SK-N-SH (cell line): ENCODE data around the gene ACSL1. TPM values are rescaled to one million over a fixed set of nuclear protein-coding genes. Genes with fewer than 3 reads are reported as not detected.

Experiments used
- CTCF ChIA-PET: fragments of 300-600, 350-600 bp; formaldehyde crosslinking; extraction: SDS; loops from one replicate; lab custom pipeline; 2021; lab: Yijun Ruan, JAX
- POLR2A ChIA-PET: fragments of 350-600 bp; sonication (Branson Sonifier 250); formaldehyde crosslinking; extraction: SDS; loops from one replicate; lab custom pipeline; 2020; ENCODE audit warnings: antibody characterized with exemption, inconsistent platforms; lab: Yijun Ruan, JAX
- DNase-seq: peaks from one replicate; pipeline ENCODE4 v3.0.0; 2012
- H2AFZ ChIP-seq: fragments of 200-600 bp; sonication (generic); 2 replicates; pipeline ENCODE4 v1.8.1; 2016; ENCODE audit warnings: antibody characterized with exemption, mild to moderate bottlenecking, low read depth
- H3F3A ChIP-seq: fragments of 200-600 bp; sonication (generic); replicated peaks from 2 replicates; pipeline ENCODE3; 2016; ENCODE audit warnings: antibody characterized with exemption, mild to moderate bottlenecking; ENCODE audit not compliant: insufficient read depth
- H3K27ac ChIP-seq, 2 experiments: fragments of 200-500 bp in 1 of 2; fragments of 200-600 bp in 1 of 2; sonication (Bioruptor generic) in 1 of 2; sonication (generic), shearing (Covaris generic) in 1 of 2; 2 replicates each; pipeline versions ENCODE4 v1.5.1 to v1.6.1; 2014 to 2016; ENCODE audit warnings: low read depth in 2 of 2, inconsistent platforms in 1 of 2, low read length in 1 of 2, mild to moderate bottlenecking in 1 of 2, mixed read lengths in 1 of 2
- H3K27me3 ChIP-seq: fragments of 200-600 bp; sonication (generic), shearing (Covaris generic); 2 replicates; pipeline ENCODE4 v1.6.1; 2016; ENCODE audit warnings: mixed run types; ENCODE audit not compliant: insufficient read depth
- H3K36me3 ChIP-seq, 2 experiments: fragments of 200-500 bp in 1 of 2; fragments of 200-600 bp in 1 of 2; sonication (Bioruptor generic) in 1 of 2; sonication (generic) in 1 of 2; replicated peaks in 1 of 2; 2 replicates each; pipeline versions ENCODE3 to v1.5.1; 2014 to 2016; ENCODE audit warnings: low read length in 1 of 2, mild to moderate bottlenecking in 1 of 2; ENCODE audit not compliant: insufficient read depth in 2 of 2, control insufficient read depth in 1 of 2
- H3K4me1 ChIP-seq, 2 experiments: fragments of 200-500 bp in 1 of 2; fragments of 200-600 bp in 1 of 2; sonication (Bioruptor generic) in 1 of 2; sonication (generic), shearing (Covaris generic) in 1 of 2; 2 replicates each; pipeline versions ENCODE4 v1.5.1 to v1.6.1; 2014 to 2016; ENCODE audit warnings: low read depth in 1 of 2, low read length in 1 of 2, mixed run types in 1 of 2; ENCODE audit not compliant: insufficient read depth in 2 of 2, control insufficient read depth in 1 of 2
- H3K4me2 ChIP-seq: fragments of 200-600 bp; sonication (generic), shearing (Covaris generic); 2 replicates; pipeline ENCODE4 v1.6.1; 2017; ENCODE audit warnings: mixed run types
- H3K4me3 ChIP-seq, 2 experiments: fragments of 200-500 bp in 1 of 2; fragments of 200-600 bp in 1 of 2; sonication (Bioruptor generic) in 1 of 2; sonication (generic), shearing (Covaris generic) in 1 of 2; 2 replicates each; pipeline versions ENCODE4 v1.5.1 to v1.8.1; 2014 to 2016; ENCODE audit warnings: low read depth in 2 of 2, inconsistent platforms in 1 of 2, low read length in 1 of 2, mild to moderate bottlenecking in 1 of 2, mixed read lengths in 1 of 2, moderate library complexity in 1 of 2
- H3K79me2 ChIP-seq: fragments of 200-600 bp; sonication (generic); 2 replicates; pipeline ENCODE4 v1.8.1; 2017; ENCODE audit warnings: mild to moderate bottlenecking; ENCODE audit not compliant: insufficient read depth
- H3K9ac ChIP-seq: fragments of 200-600 bp; sonication (generic); 2 replicates; pipeline ENCODE4 v1.6.1; 2017; ENCODE audit warnings: mixed run types
- H3K9me2 ChIP-seq: fragments of 200-600 bp; sonication (generic); 2 replicates; pipeline ENCODE4 v1.6.1; 2017; ENCODE audit warnings: mixed run types
- H3K9me3 ChIP-seq: fragments of 200-600 bp; sonication (generic); 2 replicates; pipeline ENCODE4 v1.6.1; 2017; ENCODE audit warnings: mixed run types, mild to moderate bottlenecking, moderate library complexity
- H4K20me1 ChIP-seq: fragments of 200-600 bp; sonication (generic); 2 replicates; pipeline ENCODE4 v1.6.1; 2017; ENCODE audit warnings: mild to moderate bottlenecking, mixed run types; ENCODE audit not compliant: insufficient read depth
- CHD2 ChIP-seq: fragments of 150-350 bp; IDR thresholded peaks from 2 replicates; pipeline ENCODE4 v1.6.1; 2018; ENCODE audit warnings: low read length; ENCODE audit not compliant: partially characterized antibody
- EP300 ChIP-seq, 2 experiments: IDR thresholded peaks; 2 replicates each; pipeline versions ENCODE4 v1.4.0 to v1.6.1; 2012; ENCODE audit warnings: borderline replicate concordance in 1 of 2, low read depth in 1 of 2, low read length in 1 of 2
- EZH2phosphoT487 ChIP-seq: fragments of 200-600 bp; sonication (generic); IDR thresholded peaks from 2 replicates; pipeline ENCODE4 v1.6.1; 2017; ENCODE audit warnings: low read depth, mixed run types, mild to moderate bottlenecking, antibody characterized with exemption, moderate library complexity, borderline replicate concordance
- FOXJ3 ChIP-seq: sonication (generic); formaldehyde crosslinking; IDR thresholded peaks from 2 replicates; pipeline ENCODE4 v1.5.1; 2020; ENCODE audit warnings: mild to moderate bottlenecking, missing genetic modification reagents
- GATA2 ChIP-seq: sonication (generic); formaldehyde crosslinking; IDR thresholded peaks from 2 replicates; pipeline ENCODE4 v1.5.0; 2020; ENCODE audit warnings: mild to moderate bottlenecking, missing genetic modification reagents
- JUND ChIP-seq: IDR thresholded peaks from 2 replicates; pipeline ENCODE4 v1.4.0; 2012
- MXI1 ChIP-seq: IDR thresholded peaks from 2 replicates; pipeline ENCODE4 v1.6.1; 2012; ENCODE audit warnings: mild to moderate bottlenecking, low read depth, low read length, improper control_type of control experiment
- POLR2AphosphoS5 ChIP-seq: IDR thresholded peaks from 2 replicates; pipeline ENCODE4 v1.6.1; 2012; ENCODE audit warnings: low read depth, low read length
- RAD21 ChIP-seq: IDR thresholded peaks from 2 replicates; pipeline ENCODE4 v1.6.1; 2012; ENCODE audit warnings: mild to moderate bottlenecking, low read length
- SIN3A ChIP-seq: IDR thresholded peaks from 2 replicates; pipeline ENCODE4 v1.6.1; 2012; ENCODE audit warnings: low read depth, mild to moderate bottlenecking, low read length, moderate library complexity, borderline replicate concordance
- SMC3 ChIP-seq: IDR thresholded peaks from 2 replicates; pipeline ENCODE4 v1.6.1; 2012; ENCODE audit warnings: low read depth, low read length, improper control_type of control experiment
- TAF1 ChIP-seq: IDR thresholded peaks from 2 replicates; pipeline ENCODE4 v1.6.1; 2012; ENCODE audit warnings: low read depth, mild to moderate bottlenecking, low read length, moderate library complexity, borderline replicate concordance
- YY1 ChIP-seq: IDR thresholded peaks from 2 replicates; pipeline ENCODE4 v1.4.0; 2012; ENCODE audit warnings: low read depth, mild to moderate bottlenecking
- WGBS: methylation state at CpG from one replicate; pipeline ENCODE4 v1.1.6; 2017; ENCODE audit warnings: low lambda C conversion rate; 5-methylcytosine and 5-hydroxymethylcytosine counted together
- polyA plus RNA-seq, 3 experiments: library from polyadenylated mRNA; depleted of rRNA; stranded (reverse); fragments of >200 nt; gene quantifications; 2 replicates each; pipeline ENCODE4 v1.2.3, GENCODE V29; 2012
- TF ChIP-seq, protein P1 (sequence below): IDR thresholded peaks from 2 replicates; pipeline ENCODE4; 2012
- TF ChIP-seq, protein P2 (sequence below): fragments of 150-350 bp; IDR thresholded peaks from 2 replicates; pipeline ENCODE4 v1.6.1; 2016; ENCODE audit warnings: mild to moderate bottlenecking, low read depth, low read length
- TF ChIP-seq, protein P3 (sequence below): fragments of 150-350 bp; IDR thresholded peaks from 2 replicates; pipeline ENCODE4 v1.6.1; 2017; ENCODE audit warnings: antibody characterized with exemption, low read length, low read depth, borderline replicate concordance
- TF ChIP-seq, protein P4 (sequence below): IDR thresholded peaks from 2 replicates; pipeline ENCODE4 v1.4.0; 2012; ENCODE audit warnings: low read depth
- TF ChIP-seq, protein P5 (sequence below): IDR thresholded peaks from 2 replicates; pipeline ENCODE4 v1.4.0; 2012; ENCODE audit warnings: low read depth, borderline replicate concordance
- TF ChIP-seq, protein P6 (sequence below): fragments of 200-600 bp; sonication (generic); IDR thresholded peaks from 2 replicates; pipeline ENCODE4 v1.6.1; 2017; ENCODE audit warnings: antibody characterized with exemption, mild to moderate bottlenecking, moderate library complexity

The ACSL1 gene
- polyA plus RNA-seq, 1 of the 3 experiments (the other 2 are of a cell fraction), result 7.9 TPM

DNA sequence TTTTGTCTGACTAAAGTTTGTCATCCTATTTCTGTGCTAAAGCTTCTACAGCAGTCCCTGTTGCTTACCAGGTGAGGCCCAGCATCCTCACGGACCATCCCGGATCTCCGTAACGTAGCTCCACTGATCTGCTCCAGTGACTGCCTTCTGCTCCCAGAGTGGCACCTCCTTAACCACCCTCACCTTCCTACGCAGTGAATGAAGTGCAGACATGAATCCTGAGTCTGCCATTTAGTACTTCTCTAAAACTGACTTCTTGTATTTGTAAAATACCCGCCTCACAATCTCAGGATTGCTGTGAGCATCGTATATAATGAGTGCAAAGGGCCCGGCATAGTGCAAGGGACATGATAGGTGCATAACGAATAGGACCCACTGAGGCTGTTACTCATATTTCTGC, 27.7 kb upstream of the ACSL1 start:
- no peak for DNase-seq
- Histone ChIP-seq H4K20me1 (no peaks in the 10 kb centered on the region), H3K4me1 (peaks cover 0 to 8% of the 10 kb centered on the region in 2 experiments; a peak in 2 of 4 replicates), H2AFZ (no peak overlapping the region), H3K27me3 (no peaks in the 10 kb centered on the region), H3K9ac (no peak overlapping the region), H3K36me3 (no peaks in the 10 kb centered on the region), H3K4me2 (no peak overlapping the region), H3F3A (no peaks in the 10 kb centered on the region), H3K9me3 (no peaks in the 10 kb centered on the region)
- TF ChIP-seq EZH2phosphoT487 (no peak), EP300 (IDR thresholded peaks at IDR 0.05; ENCODE audit: borderline replicate concordance in 1 of 2, low read depth in 1 of 2, low read length in 1 of 2) (no peak), FOXJ3 (no peak), YY1 (no peak), SMC3 (no peak), TAF1 (no peak), MXI1 (no peak), POLR2AphosphoS5 (no peak), JUND (no peak), SIN3A (no peak), GATA2 (no peak)
- TF ChIP-seq, protein P1, sequence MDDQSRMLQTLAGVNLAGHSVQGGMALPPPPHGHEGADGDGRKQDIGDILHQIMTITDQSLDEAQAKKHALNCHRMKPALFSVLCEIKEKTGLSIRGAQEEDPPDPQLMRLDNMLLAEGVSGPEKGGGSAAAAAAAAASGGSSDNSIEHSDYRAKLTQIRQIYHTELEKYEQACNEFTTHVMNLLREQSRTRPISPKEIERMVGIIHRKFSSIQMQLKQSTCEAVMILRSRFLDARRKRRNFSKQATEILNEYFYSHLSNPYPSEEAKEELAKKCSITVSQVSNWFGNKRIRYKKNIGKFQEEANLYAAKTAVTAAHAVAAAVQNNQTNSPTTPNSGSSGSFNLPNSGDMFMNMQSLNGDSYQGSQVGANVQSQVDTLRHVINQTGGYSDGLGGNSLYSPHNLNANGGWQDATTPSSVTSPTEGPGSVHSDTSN, result no peak
- TF ChIP-seq, protein P2, sequence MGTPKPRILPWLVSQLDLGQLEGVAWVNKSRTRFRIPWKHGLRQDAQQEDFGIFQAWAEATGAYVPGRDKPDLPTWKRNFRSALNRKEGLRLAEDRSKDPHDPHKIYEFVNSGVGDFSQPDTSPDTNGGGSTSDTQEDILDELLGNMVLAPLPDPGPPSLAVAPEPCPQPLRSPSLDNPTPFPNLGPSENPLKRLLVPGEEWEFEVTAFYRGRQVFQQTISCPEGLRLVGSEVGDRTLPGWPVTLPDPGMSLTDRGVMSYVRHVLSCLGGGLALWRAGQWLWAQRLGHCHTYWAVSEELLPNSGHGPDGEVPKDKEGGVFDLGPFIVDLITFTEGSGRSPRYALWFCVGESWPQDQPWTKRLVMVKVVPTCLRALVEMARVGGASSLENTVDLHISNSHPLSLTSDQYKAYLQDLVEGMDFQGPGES, result no peak
- TF ChIP-seq, protein P3, sequence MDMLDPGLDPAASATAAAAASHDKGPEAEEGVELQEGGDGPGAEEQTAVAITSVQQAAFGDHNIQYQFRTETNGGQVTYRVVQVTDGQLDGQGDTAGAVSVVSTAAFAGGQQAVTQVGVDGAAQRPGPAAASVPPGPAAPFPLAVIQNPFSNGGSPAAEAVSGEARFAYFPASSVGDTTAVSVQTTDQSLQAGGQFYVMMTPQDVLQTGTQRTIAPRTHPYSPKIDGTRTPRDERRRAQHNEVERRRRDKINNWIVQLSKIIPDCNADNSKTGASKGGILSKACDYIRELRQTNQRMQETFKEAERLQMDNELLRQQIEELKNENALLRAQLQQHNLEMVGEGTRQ, result no peak
- TF ChIP-seq, protein P4, sequence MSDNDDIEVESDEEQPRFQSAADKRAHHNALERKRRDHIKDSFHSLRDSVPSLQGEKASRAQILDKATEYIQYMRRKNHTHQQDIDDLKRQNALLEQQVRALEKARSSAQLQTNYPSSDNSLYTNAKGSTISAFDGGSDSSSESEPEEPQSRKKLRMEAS, result no peak
- TF ChIP-seq, all 33 proteins: peak for 0
- ChIA-PET CTCF (no interaction called here), POLR2A (no interaction called here)
- Histone ChIP-seq H3K27ac (no peak overlapping the region), H3K79me2 (no peaks in the 10 kb centered on the region), H3K4me3 (no peak overlapping the region), H3K9me2 (no peaks in the 10 kb centered on the region)
- 58% methylated on average over 9 of the region's 9 CpGs for WGBS

DNA sequence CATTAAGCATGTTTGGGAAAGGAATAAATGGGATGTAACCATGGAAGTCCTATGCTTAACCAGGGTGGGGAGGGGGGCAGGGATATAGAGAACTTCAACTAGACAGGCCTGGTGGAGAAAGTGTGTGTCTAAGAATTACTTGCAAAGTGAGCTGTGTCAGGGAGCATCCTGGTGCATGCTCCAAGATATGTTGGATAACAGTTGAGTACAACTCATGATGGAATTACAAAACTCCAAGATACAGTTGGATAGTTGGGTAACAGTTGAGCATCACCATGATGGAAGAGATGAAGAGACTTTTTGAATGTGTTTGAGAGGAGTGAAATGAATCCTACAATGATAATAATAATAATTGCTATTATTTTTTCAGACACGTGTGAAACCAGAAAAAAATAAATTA, 26.1 kb upstream of the ACSL1 start:
- POLR2A ChIA-PET, result no interaction called here
- TF ChIP-seq, protein P5, sequence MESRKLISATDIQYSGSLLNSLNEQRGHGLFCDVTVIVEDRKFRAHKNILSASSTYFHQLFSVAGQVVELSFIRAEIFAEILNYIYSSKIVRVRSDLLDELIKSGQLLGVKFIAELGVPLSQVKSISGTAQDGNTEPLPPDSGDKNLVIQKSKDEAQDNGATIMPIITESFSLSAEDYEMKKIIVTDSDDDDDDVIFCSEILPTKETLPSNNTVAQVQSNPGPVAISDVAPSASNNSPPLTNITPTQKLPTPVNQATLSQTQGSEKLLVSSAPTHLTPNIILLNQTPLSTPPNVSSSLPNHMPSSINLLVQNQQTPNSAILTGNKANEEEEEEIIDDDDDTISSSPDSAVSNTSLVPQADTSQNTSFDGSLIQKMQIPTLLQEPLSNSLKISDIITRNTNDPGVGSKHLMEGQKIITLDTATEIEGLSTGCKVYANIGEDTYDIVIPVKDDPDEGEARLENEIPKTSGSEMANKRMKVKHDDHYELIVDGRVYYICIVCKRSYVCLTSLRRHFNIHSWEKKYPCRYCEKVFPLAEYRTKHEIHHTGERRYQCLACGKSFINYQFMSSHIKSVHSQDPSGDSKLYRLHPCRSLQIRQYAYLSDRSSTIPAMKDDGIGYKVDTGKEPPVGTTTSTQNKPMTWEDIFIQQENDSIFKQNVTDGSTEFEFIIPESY, result no peak
- TF ChIP-seq MXI1, result no peak
- no peak for TF ChIP-seq SIN3A
- no peak for TF ChIP-seq CHD2
- TF ChIP-seq, protein P6, sequence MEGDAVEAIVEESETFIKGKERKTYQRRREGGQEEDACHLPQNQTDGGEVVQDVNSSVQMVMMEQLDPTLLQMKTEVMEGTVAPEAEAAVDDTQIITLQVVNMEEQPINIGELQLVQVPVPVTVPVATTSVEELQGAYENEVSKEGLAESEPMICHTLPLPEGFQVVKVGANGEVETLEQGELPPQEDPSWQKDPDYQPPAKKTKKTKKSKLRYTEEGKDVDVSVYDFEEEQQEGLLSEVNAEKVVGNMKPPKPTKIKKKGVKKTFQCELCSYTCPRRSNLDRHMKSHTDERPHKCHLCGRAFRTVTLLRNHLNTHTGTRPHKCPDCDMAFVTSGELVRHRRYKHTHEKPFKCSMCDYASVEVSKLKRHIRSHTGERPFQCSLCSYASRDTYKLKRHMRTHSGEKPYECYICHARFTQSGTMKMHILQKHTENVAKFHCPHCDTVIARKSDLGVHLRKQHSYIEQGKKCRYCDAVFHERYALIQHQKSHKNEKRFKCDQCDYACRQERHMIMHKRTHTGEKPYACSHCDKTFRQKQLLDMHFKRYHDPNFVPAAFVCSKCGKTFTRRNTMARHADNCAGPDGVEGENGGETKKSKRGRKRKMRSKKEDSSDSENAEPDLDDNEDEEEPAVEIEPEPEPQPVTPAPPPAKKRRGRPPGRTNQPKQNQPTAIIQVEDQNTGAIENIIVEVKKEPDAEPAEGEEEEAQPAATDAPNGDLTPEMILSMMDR, result no peak
- TF ChIP-seq, protein P2, result no peak
- TF ChIP-seq RAD21, result no peak
- no peak for TF ChIP-seq GATA2
- no peak for TF ChIP-seq FOXJ3
- no peak for TF ChIP-seq TAF1

More for the DNA sequence above, 26.1 kb upstream of the ACSL1 start:
- no peak overlapping the region for H2AFZ ChIP-seq
- H3K9ac ChIP-seq, result no peak overlapping the region
- no peak overlapping the region for H3K27ac ChIP-seq
- no peaks in the 10 kb centered on the region for H3K9me2 ChIP-seq
- H3K27me3 ChIP-seq, result no peaks in the 10 kb centered on the region
- no peaks in the 10 kb centered on the region for H3K79me2 ChIP-seq
- no peak overlapping the region for H3K4me3 ChIP-seq
- CTCF ChIA-PET, result no interaction called here
- H3F3A ChIP-seq, result no peaks in the 10 kb centered on the region
- DNase-seq, result no peak
- no peaks in the 10 kb centered on the region for H4K20me1 ChIP-seq
- peaks cover 0 to 8% of the 10 kb centered on the region in 2 experiments; a peak in 2 of 4 replicates for H3K4me1 ChIP-seq
- H3K4me2 ChIP-seq, result no peak overlapping the region
- 2% methylated on average over 1 of the region's 1 CpG for WGBS
- H3K9me3 ChIP-seq, result no peaks in the 10 kb centered on the region
- H3K36me3 ChIP-seq, result no peaks in the 10 kb centered on the region
